ENCODE measurements around the gene CDH12.

DNA sequence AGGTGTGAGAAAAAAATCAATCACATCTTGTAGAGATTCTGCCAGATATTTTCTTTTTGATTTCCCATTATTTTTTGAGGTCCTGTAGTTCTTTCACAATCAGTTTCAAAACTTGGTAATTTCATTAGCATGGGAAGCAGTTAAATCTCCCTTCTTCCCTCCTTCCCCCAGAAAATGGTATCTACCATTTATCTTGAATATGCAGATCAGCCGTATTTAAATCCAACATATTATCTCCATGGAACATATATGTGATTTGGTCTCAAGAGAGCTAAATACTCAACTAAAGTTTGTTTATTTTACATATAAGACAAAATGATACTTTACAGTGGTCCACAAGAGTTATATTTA is 1034.8 kb downstream of the CDH12 start:
- TF ChIP-seq REST (IDR thresholded peaks at IDR 0.05; ENCODE audit: insufficient read depth in 1 of 2, low read depth in 2 of 2, low read length in 2 of 2): no peak
- no peak for TF ChIP-seq POLR2AphosphoS5 (IDR thresholded peaks at IDR 0.05; ENCODE audit: low read depth, low read length)
- TF ChIP-seq SIN3A (IDR thresholded peaks at IDR 0.05; ENCODE audit: borderline replicate concordance, insufficient read depth, low read length): no peak

All from PFSK-1 (cell line).